Endothelial cell of umbilical vein (primary cell): Measurements from ENCODE around the gene ELP4. TPM values are rescaled to one million over a fixed set of nuclear protein-coding genes. Genes with fewer than 3 reads are reported as not detected.
A peak's percentile ranks its signal among the peaks of the same experiment; 100 is the strongest.

ENCODE experiments used
- BruUV-seq: library from RNA; stranded (reverse); fragments of 400-500 nt; replicated peaks from 2 replicates; lab custom pipeline; 2021; lab: Mats Ljungman, UMichigan
- CTCF ChIA-PET: fragments of 300-600, 350-600 bp; sonication (Branson Sonifier 250); formaldehyde crosslinking; loops from one replicate; lab custom pipeline; 2021; ENCODE audit warnings: antibody characterized with exemption, inconsistent platforms; lab: Charles Lee
- POLR2A ChIA-PET: fragments of 300-600, 350-600 bp; sonication (Branson Sonifier 250); formaldehyde crosslinking; loops from one replicate; lab custom pipeline; 2021; ENCODE audit warnings: antibody characterized with exemption, inconsistent platforms; lab: Charles Lee
- DNase-seq: peaks from one replicate; pipeline ENCODE4 v3.0.0-alpha.2; 2011; ENCODE audit warnings: low read depth, low spot score
- FAIRE-seq: peaks from 2 replicates; lab custom pipeline; 2011; peaks lifted over from hg19 to GRCh38; lab: Jason Lieb, UNC
- H2AFZ ChIP-seq: 2 replicates; pipeline ENCODE4 v1.6.0; 2012; ENCODE audit warnings: low read depth, low read length, control low read depth, inconsistent platforms
- H3K27ac ChIP-seq: 2 replicates; pipeline ENCODE4 v1.5.1; 2011; ENCODE audit warnings: low read depth, mild to moderate bottlenecking, control low read depth, low read length, moderate library complexity; ENCODE audit not compliant: insufficient read depth
- H3K27me3 ChIP-seq, 2 experiments: 2 replicates each; pipeline versions ENCODE4 v1.6.0 to v1.6.1; 2011; ENCODE audit warnings: low read length in 2 of 2, mixed read lengths in 1 of 2; ENCODE audit not compliant: control insufficient read depth in 2 of 2, insufficient read depth in 2 of 2
- H3K36me3 ChIP-seq, 2 experiments: 2 replicates in 1 of 2; 3 replicates in 1 of 2; pipeline ENCODE4 v1.5.1; 2011; ENCODE audit warnings: low read length in 2 of 2, mild to moderate bottlenecking in 1 of 2, moderate library complexity in 1 of 2; ENCODE audit not compliant: control insufficient read depth in 2 of 2, insufficient read depth in 2 of 2; ENCODE audit errors: extremely low read depth in 1 of 2
- H3K4me1 ChIP-seq: 3 replicates; pipeline ENCODE4 v1.5.1; 2011; ENCODE audit warnings: mild to moderate bottlenecking, low read length; ENCODE audit not compliant: control insufficient read depth, insufficient read depth; ENCODE audit errors: extremely low read depth
- H3K4me2 ChIP-seq: 2 replicates; pipeline ENCODE4 v1.6.1; 2011; ENCODE audit warnings: low read length, control low read depth, mixed read lengths; ENCODE audit not compliant: insufficient read depth
- H3K4me3 ChIP-seq, 3 experiments: fragments of 200-600 bp in 1 of 3; sonication (generic), shearing (Covaris generic) in 1 of 3; replicated peaks in 1 of 3; 2 replicates each; pipeline ENCODE4 v1.5.1; 2011 to 2016; ENCODE audit warnings: control low read depth in 3 of 3, low read length in 3 of 3, mild to moderate bottlenecking in 2 of 3, inconsistent platforms in 1 of 3, low read depth in 1 of 3, moderate library complexity in 1 of 3; ENCODE audit not compliant: insufficient read depth in 1 of 3
- H3K79me2 ChIP-seq: 2 replicates; pipeline ENCODE4 v1.6.0; 2012; ENCODE audit warnings: low read length, inconsistent platforms; ENCODE audit not compliant: control insufficient read depth, insufficient read depth
- H3K9ac ChIP-seq: replicated peaks from 2 replicates; pipeline ENCODE3; 2011; ENCODE audit warnings: low read length, control low read depth; ENCODE audit not compliant: insufficient read depth; ENCODE audit errors: extremely low read depth
- H3K9me1 ChIP-seq: replicated peaks from 3 replicates; pipeline ENCODE4 v1.6.0; 2011; ENCODE audit warnings: mild to moderate bottlenecking, low read length; ENCODE audit not compliant: control insufficient read depth, insufficient read depth; ENCODE audit errors: extremely low read depth
- H3K9me3 ChIP-seq: replicated peaks from 2 replicates; pipeline ENCODE4 v1.5.1; 2012; ENCODE audit warnings: low read length, inconsistent platforms; ENCODE audit not compliant: control insufficient read depth, insufficient read depth
- H4K20me1 ChIP-seq: replicated peaks from 2 replicates; pipeline ENCODE3; 2011; ENCODE audit warnings: mild to moderate bottlenecking, low read length; ENCODE audit not compliant: control insufficient read depth, insufficient read depth; ENCODE audit errors: extremely low read depth
- CTCF ChIP-seq, 2 donors: IDR thresholded peaks; 1 replicate in 1 of 2; 2 replicates in 1 of 2; pipeline ENCODE4 v1.5.1; 2011; ENCODE audit warnings: low read length in 2 of 2, mild to moderate bottlenecking in 2 of 2, moderate library complexity in 2 of 2, control low read depth in 1 of 2, inconsistent platforms in 1 of 2, low read depth in 1 of 2; ENCODE audit not compliant: insufficient read depth in 1 of 2; ENCODE audit errors: extremely low read depth in 1 of 2
- EZH2 ChIP-seq: IDR thresholded peaks from 2 replicates; pipeline ENCODE4 v1.6.1; 2012; ENCODE audit warnings: borderline replicate concordance, low read depth, mild to moderate bottlenecking, moderate library complexity, low read length, inconsistent platforms; ENCODE audit not compliant: severe bottlenecking
- FOS ChIP-seq: IDR thresholded peaks from 2 replicates; pipeline ENCODE4 v1.6.1; 2011; ENCODE audit warnings: mild to moderate bottlenecking, low read length, moderate library complexity, borderline replicate concordance; ENCODE audit not compliant: insufficient read depth
- GATA2 ChIP-seq: IDR thresholded peaks from 2 replicates; pipeline ENCODE4 v1.7.0; 2011; ENCODE audit warnings: low read depth, mild to moderate bottlenecking, moderate library complexity, mixed read lengths, low read length; ENCODE audit not compliant: insufficient read length, insufficient read depth
- JUN ChIP-seq: IDR thresholded peaks from 2 replicates; pipeline ENCODE4 v1.6.1; 2011; ENCODE audit warnings: borderline replicate concordance, low read depth; ENCODE audit not compliant: insufficient read length, insufficient read depth
- MAX ChIP-seq: IDR thresholded peaks from 2 replicates; pipeline ENCODE4 v1.6.1; 2011; ENCODE audit not compliant: insufficient read depth, insufficient read length
- MYC ChIP-seq: IDR thresholded peaks from one replicate; pipeline ENCODE4 v1.6.1; 2011; ENCODE audit warnings: mild to moderate bottlenecking, low read depth, low read length
- POLR2A ChIP-seq: IDR thresholded peaks from 2 replicates; pipeline ENCODE4 v1.6.1; 2012; ENCODE audit warnings: low read depth, mild to moderate bottlenecking, control low read depth, low read length
- POLR2AphosphoS5 ChIP-seq: IDR thresholded peaks from 2 replicates; pipeline ENCODE4 v1.6.1; 2012; ENCODE audit warnings: low read depth, mild to moderate bottlenecking, control low read depth, low read length, moderate library complexity; ENCODE audit not compliant: insufficient read depth
- dilution Hi-C: fragments of 300-500 bp; cut with MboI; formaldehyde crosslinking; loops from one replicate; pipeline ENCODE4 v1.15.0; 2019; ENCODE audit warnings: low sequenced_read_pairs; ENCODE audit not compliant: extremely low pct_ligation_motif_present
- intact Hi-C: fragments of 100-400 bp; cut with micrococcal nuclease; formaldehyde crosslinking; loops from one replicate; pipeline ENCODE4 v1.10.0; 2022
- polyA plus RNA-seq, 4 experiments: library from polyadenylated mRNA; depleted of rRNA in 3 of 4; stranded (reverse) in 3 of 4; unstranded in 1 of 4; fragments of >200 nt; gene quantifications; 2 replicates each; pipeline versions ENCODE4 v1.2.1 to v1.2.3, GENCODE V29; 2011 to 2012; ENCODE audit warnings: missing spikeins in 1 of 4
- total RNA-seq: library from RNA; stranded (reverse); gene quantifications from 2 replicates; pipeline ENCODE4 v1.2.3, GENCODE V29; 2021

ELP4 gene
- total and polyA plus RNA-seq, 2 donors (not counting 3 experiments of a cell fraction or from before 2014, with no cell fraction given), result 11.6 to 16.3 TPM

- BruUV-seq, result no TSS peak
- Histone ChIP-seq H3K9me3 (no peaks in the 10 kb centered on the region), H3K9me1 (no peaks in the 10 kb centered on the region), H3K36me3 (no peaks in the 10 kb centered on the region), H4K20me1 (no peaks in the 10 kb centered on the region), H3K9ac (no peak overlapping the region), H2AFZ (no peak overlapping the region), H3K79me2 (no peaks in the 10 kb centered on the region), H3K27me3 (no peaks in the 10 kb centered on the region), H3K4me3 (no peak overlapping the region), H3K27ac (peak overlapping the region; percentile 51), H3K4me2 (peak overlapping the region; percentile 31), H3K4me1 (peaks cover 7% of the 10 kb centered on the region)
- DNase-seq, result no peak
- ChIA-PET POLR2A (no interaction called here), CTCF (no interaction called here)
- TF ChIP-seq POLR2A (no peak), CTCF (IDR thresholded peaks at IDR 0.05; ENCODE audit: extremely low read depth in 1 of 2, insufficient read depth in 1 of 2, low read depth in 1 of 2, low read length in 2 of 2) (no peak), FOS (no peak), MYC (no peak), MAX (no peak), JUN (no peak), EZH2 (no peak), POLR2AphosphoS5 (no peak), GATA2 (no peak)
- dilution Hi-C loops, result no loop called here
- FAIRE-seq, result no peak
- intact Hi-C loops, result loop anchor here (10.0 kb wide), 1 partner anchor 309 kb away; no protein-coding TSS in a partner anchor
Measured at GRCh38 chr11:31646216-31646615, 136.6 kb downstream of the ELP4 start.
